Neural progenitor cell (in vitro differentiated cells): ENCODE results near the gene SRL. TPM values are rescaled to one million over a fixed set of nuclear protein-coding genes. Genes with fewer than 3 reads are reported as not detected.

Experiments used
- DNase-seq: peaks from one replicate; pipeline ENCODE4 v3.0.0-alpha.2; 2016; ENCODE audit warnings: low spot score
- H2AFZ ChIP-seq: fragments of 200-600 bp; sonication (generic); replicated peaks from 2 replicates; pipeline ENCODE4 v1.6.1; 2016; ENCODE audit warnings: antibody characterized with exemption
- H3F3A ChIP-seq: fragments of 200-600 bp; sonication (generic); 2 replicates; pipeline ENCODE4 v1.6.1; 2016; ENCODE audit warnings: antibody characterized with exemption, low read depth
- H3K27ac ChIP-seq: fragments of 200-600 bp; sonication (generic); 2 replicates; pipeline ENCODE4 v1.5.1; 2016; ENCODE audit warnings: mild to moderate bottlenecking
- H3K27me3 ChIP-seq: fragments of 200-600 bp; sonication (generic); 2 replicates; pipeline ENCODE4 v1.6.1; 2016; ENCODE audit warnings: mild to moderate bottlenecking, moderate library complexity
- H3K36me3 ChIP-seq: fragments of 200-600 bp; sonication (generic); 2 replicates; pipeline ENCODE4 v1.5.1; 2016
- H3K4me1 ChIP-seq: fragments of 200-600 bp; sonication (generic); 2 replicates; pipeline ENCODE4 v1.6.1; 2016; ENCODE audit warnings: mixed run types
- H3K4me2 ChIP-seq: fragments of 200-600 bp; sonication (generic); 2 replicates; pipeline ENCODE4 v1.6.1; 2016
- H3K4me3 ChIP-seq: fragments of 200-600 bp; sonication (generic); 2 replicates; pipeline ENCODE4 v1.5.1; 2016
- H3K79me2 ChIP-seq: fragments of 200-600 bp; sonication (generic); 2 replicates; pipeline ENCODE4 v1.6.1; 2016; ENCODE audit warnings: low read depth
- H3K9ac ChIP-seq: fragments of 200-600 bp; sonication (generic); 2 replicates; pipeline ENCODE4 v1.6.1; 2016
- H3K9me3 ChIP-seq: fragments of 200-600 bp; sonication (generic); 2 replicates; pipeline ENCODE4 v1.5.1; 2016; ENCODE audit warnings: low read depth
- H4K20me1 ChIP-seq: fragments of 200-600 bp; sonication (generic); 2 replicates; pipeline ENCODE4 v1.6.1; 2016; ENCODE audit warnings: low read depth
- H3K27ac Mint-ChIP-seq: 3 replicates; pipeline ENCODE4 v1.8.0; 2021; ENCODE audit warnings: mixed read lengths
- H3K27me3 Mint-ChIP-seq: 2 replicates; pipeline ENCODE4 v1.8.0; 2022; ENCODE audit warnings: low read depth, mild to moderate bottlenecking, inconsistent platforms, moderate library complexity, mixed read lengths; ENCODE audit not compliant: insufficient read depth
- H3K36me3 Mint-ChIP-seq: 3 replicates; pipeline ENCODE4 v1.8.0; 2021; ENCODE audit warnings: mixed read lengths
- H3K4me1 Mint-ChIP-seq: 3 replicates; pipeline ENCODE4 v1.8.0; 2021; ENCODE audit warnings: mixed read lengths
- H3K4me3 Mint-ChIP-seq: 3 replicates; pipeline ENCODE4 v1.8.0; 2021; ENCODE audit warnings: mild to moderate bottlenecking, moderate library complexity, mixed read lengths
- H3K9me3 Mint-ChIP-seq: 3 replicates; pipeline ENCODE4 v1.8.0; 2020; ENCODE audit warnings: mixed read lengths
- CTCF ChIP-seq: fragments of 200-600 bp; sonication (generic); IDR thresholded peaks from 2 replicates; pipeline ENCODE4 v1.5.1; 2017; ENCODE audit warnings: antibody characterized with exemption, mild to moderate bottlenecking
- EZH2 ChIP-seq: fragments of 200-600 bp; sonication (generic); IDR thresholded peaks from 2 replicates; pipeline ENCODE4 v1.6.1; 2017; ENCODE audit warnings: antibody characterized with exemption, mild to moderate bottlenecking, moderate library complexity
- EZH2phosphoT487 ChIP-seq: fragments of 200-600 bp; sonication (generic); IDR thresholded peaks from 2 replicates; pipeline ENCODE4 v1.6.1; 2017; ENCODE audit warnings: antibody characterized with exemption
- total RNA-seq: library from RNA; depleted of rRNA; stranded (reverse); fragments of >200 nt; gene quantifications from 2 replicates; pipeline ENCODE4 v1.2.3, GENCODE V29; 2015; ENCODE audit warnings: low replicate concordance

Gene SRL
- total RNA-seq, 1 donor from 2014 or later: 0.22 TPM

- Histone ChIP-seq H3F3A (peaks cover 7% of the 10 kb centered on the region), H3K9me3 (no peaks in the 10 kb centered on the region), H2AFZ (no peak overlapping the region), H3K4me1 (no peaks in the 10 kb centered on the region), H3K4me2 (no peak overlapping the region), H4K20me1 (no peaks in the 10 kb centered on the region), H3K36me3 (no peaks in the 10 kb centered on the region), H3K27me3 (no peaks in the 10 kb centered on the region), H3K27ac (no peak overlapping the region), H3K9ac (no peak overlapping the region), H3K4me3 (no peak overlapping the region), H3K79me2 (no peaks in the 10 kb centered on the region)
- no peak overlapping the region for H3K27ac Mint-ChIP-seq
- H3K9me3 Mint-ChIP-seq: no peaks in the 10 kb centered on the region
- H3K4me3 Mint-ChIP-seq: no peak overlapping the region
- no peak for DNase-seq
- peaks cover 4% of the 10 kb centered on the region for H3K4me1 Mint-ChIP-seq
- no peak for TF ChIP-seq EZH2
- peaks cover 5% of the 10 kb centered on the region for H3K27me3 Mint-ChIP-seq
- H3K36me3 Mint-ChIP-seq: no peaks in the 10 kb centered on the region
Observed at GRCh38 chr16:4176906-4177417, 64.9 kb downstream of the SRL start.

GRCh38 chr16:4175849-4176248 is 66.0 kb downstream of the SRL start:
- Histone ChIP-seq H3K9me3 (no peaks in the 10 kb centered on the region), H3K36me3 (no peaks in the 10 kb centered on the region), H3K4me3 (no peak overlapping the region), H4K20me1 (no peaks in the 10 kb centered on the region), H3K4me1 (no peaks in the 10 kb centered on the region), H3K27ac (no peak overlapping the region), H2AFZ (no peak overlapping the region), H3K4me2 (no peak overlapping the region), H3K79me2 (no peaks in the 10 kb centered on the region), H3F3A (no peaks in the 10 kb centered on the region), H3K9ac (no peak overlapping the region), H3K27me3 (no peaks in the 10 kb centered on the region)
- H3K4me1 Mint-ChIP-seq: peaks cover 4% of the 10 kb centered on the region
- TF ChIP-seq EZH2phosphoT487 (no peak), CTCF (no peak), EZH2 (no peak)
- no peak overlapping the region for H3K27ac Mint-ChIP-seq
- no peak for DNase-seq
- no peaks in the 10 kb centered on the region for H3K36me3 Mint-ChIP-seq
- H3K9me3 Mint-ChIP-seq: no peaks in the 10 kb centered on the region
- H3K4me3 Mint-ChIP-seq: no peak overlapping the region
- H3K27me3 Mint-ChIP-seq: peaks cover 5% of the 10 kb centered on the region

GRCh38 chr16:4172070-4172469 is 69.8 kb downstream of the SRL start:
- Mint-ChIP-seq H3K9me3 (no peaks in the 10 kb centered on the region), H3K27ac (no peak overlapping the region)

More at GRCh38 chr16:4172070-4172469, 69.8 kb downstream of the SRL start:
- Mint-ChIP-seq H3K36me3 (no peaks in the 10 kb centered on the region), H3K27me3 (peaks cover under 1% of the 10 kb centered on the region), H3K4me1 (no peaks in the 10 kb centered on the region), H3K4me3 (no peak overlapping the region)
- Histone ChIP-seq H3K9ac (no peak overlapping the region), H4K20me1 (no peaks in the 10 kb centered on the region), H3K9me3 (no peaks in the 10 kb centered on the region), H3K27me3 (no peaks in the 10 kb centered on the region), H3K79me2 (no peaks in the 10 kb centered on the region), H3K4me2 (no peak overlapping the region), H2AFZ (no peak overlapping the region), H3F3A (no peaks in the 10 kb centered on the region), H3K27ac (no peak overlapping the region), H3K36me3 (no peaks in the 10 kb centered on the region), H3K4me1 (no peaks in the 10 kb centered on the region), H3K4me3 (no peak overlapping the region)
- no peak for DNase-seq
- no peak for TF ChIP-seq EZH2
- TF ChIP-seq EZH2phosphoT487: no peak
- TF ChIP-seq CTCF: no peak
